Measurements from ENCODE around the gene EFNA3. TPM values are rescaled to one million over a fixed set of nuclear protein-coding genes. Genes with fewer than 3 reads are reported as not detected.

EFNA3 gene
- total and polyA plus RNA-seq, 9 of the 15 experiments (the other 6 are each of a cell fraction or from before 2014, with no cell fraction given) = 0.59 to 7.9 (median 4.7) TPM

Small RNA genes lying within 50 kb of the gene (small RNA-seq; reads per million reads assigned to genes)
- gene RF00019 = not detected

Other genes with a start within 250 kb of the EFNA3 start
Only the 7 nearest of the 27 such genes appear.
- gene DCST2, start 45.1 kb upstream of the EFNA3 start, total RNA-seq (2014; rRNA removed) = 0.12 TPM in 1 of 2 replicates, not detected in the other
- gene DCST2, start 45.1 kb upstream of the EFNA3 start, total RNA-seq (2014; rRNA removed; fragmentation: Illumina TruSeq; extraction: Trizol) = 0.11 TPM in 1 of 2 replicates, not detected in the other
- gene DCST2, start 45.1 kb upstream of the EFNA3 start, total RNA-seq (2015; rRNA removed; fragmentation: Illumina TruSeq; extraction: Trizol) = 0.11 TPM in 1 of 2 replicates, not detected in the other
- gene DCST2, start 45.1 kb upstream of the EFNA3 start, total RNA-seq (2021) = 0.09 and 0.40 TPM in 2 replicates
- gene DCST2, start 45.1 kb upstream of the EFNA3 start, polyA plus RNA-seq (2011; rRNA removed) = 0.49 and 1.1 TPM in 2 replicates
- gene DCST2, start 45.1 kb upstream of the EFNA3 start, polyA plus RNA-seq (2014; fragmentation: Illumina TruSeq; extraction: Trizol) = 0.10 TPM in 1 of 2 replicates, not detected in the other
- gene DCST2, start 45.1 kb upstream of the EFNA3 start, polyA plus RNA-seq (2014; fragmentation: Nextera tagmentation; extraction: Ambion mirVana) = not detected
- 0.22 and 0.37 TPM in 2 replicates for gene DCST2, start 45.1 kb upstream of the EFNA3 start, polyA plus RNA-seq (2014; rRNA removed)
- gene DCST1, start 45.0 kb upstream of the EFNA3 start, total RNA-seq (2014; rRNA removed) = not detected in 2 replicates
- not detected in 2 replicates for gene DCST1, start 45.0 kb upstream of the EFNA3 start, total RNA-seq (2014; rRNA removed; fragmentation: Illumina TruSeq; extraction: Trizol)
- gene DCST1, start 45.0 kb upstream of the EFNA3 start, total RNA-seq (2015; rRNA removed; fragmentation: Illumina TruSeq; extraction: Trizol) = not detected in 2 replicates
- gene DCST1, start 45.0 kb upstream of the EFNA3 start, total RNA-seq (2021) = not detected in 2 replicates
- not detected in 2 replicates for gene DCST1, start 45.0 kb upstream of the EFNA3 start, polyA plus RNA-seq (2011; rRNA removed)
- gene DCST1, start 45.0 kb upstream of the EFNA3 start, polyA plus RNA-seq (2014; fragmentation: Illumina TruSeq; extraction: Trizol) = not detected in 2 replicates
- not detected for gene DCST1, start 45.0 kb upstream of the EFNA3 start, polyA plus RNA-seq (2014; fragmentation: Nextera tagmentation; extraction: Ambion mirVana)
- gene DCST1, start 45.0 kb upstream of the EFNA3 start, polyA plus RNA-seq (2014; rRNA removed) = not detected in 2 replicates
- gene ADAM15, start 27.5 kb upstream of the EFNA3 start, total RNA-seq (2014; rRNA removed) = 35.9 and 61.0 TPM in 2 replicates
- gene ADAM15, start 27.5 kb upstream of the EFNA3 start, total RNA-seq (2014; rRNA removed; fragmentation: Illumina TruSeq; extraction: Trizol) = 10.1 and 15.2 TPM in 2 replicates
- 34.3 and 35.4 TPM in 2 replicates for gene ADAM15, start 27.5 kb upstream of the EFNA3 start, total RNA-seq (2015; rRNA removed; fragmentation: Illumina TruSeq; extraction: Trizol)
- gene ADAM15, start 27.5 kb upstream of the EFNA3 start, total RNA-seq (2021) = 67.8 and 72.3 TPM in 2 replicates
- gene ADAM15, start 27.5 kb upstream of the EFNA3 start, polyA plus RNA-seq (2011; rRNA removed) = 29.8 and 54.7 TPM in 2 replicates
- 32.8 and 39.7 TPM in 2 replicates for gene ADAM15, start 27.5 kb upstream of the EFNA3 start, polyA plus RNA-seq (2014; fragmentation: Illumina TruSeq; extraction: Trizol)
- 1 to 10 TPM in 1 of 2 experiments, under 1 TPM in 1; 0.69 to 2.6 TPM for gene ADAM15, start 27.5 kb upstream of the EFNA3 start, polyA plus RNA-seq (2014; fragmentation: Nextera tagmentation; extraction: Ambion mirVana)
- gene ADAM15, start 27.5 kb upstream of the EFNA3 start, polyA plus RNA-seq (2014; rRNA removed) = 53.2 and 66.2 TPM in 2 replicates
- 7.4 and 10.6 TPM in 2 replicates for gene EFNA4, start 15.1 kb upstream of the EFNA3 start, total RNA-seq (2014; rRNA removed)
- 2.0 and 2.9 TPM in 2 replicates for gene EFNA4, start 15.1 kb upstream of the EFNA3 start, total RNA-seq (2014; rRNA removed; fragmentation: Illumina TruSeq; extraction: Trizol)
- 5.7 and 5.9 TPM in 2 replicates for gene EFNA4, start 15.1 kb upstream of the EFNA3 start, total RNA-seq (2015; rRNA removed; fragmentation: Illumina TruSeq; extraction: Trizol)
- gene EFNA4, start 15.1 kb upstream of the EFNA3 start, total RNA-seq (2021) = 4.7 and 6.1 TPM in 2 replicates
- gene EFNA4, start 15.1 kb upstream of the EFNA3 start, polyA plus RNA-seq (2011; rRNA removed) = 6.5 and 10.2 TPM in 2 replicates
- gene EFNA4, start 15.1 kb upstream of the EFNA3 start, polyA plus RNA-seq (2014; fragmentation: Illumina TruSeq; extraction: Trizol) = 6.1 and 6.2 TPM in 2 replicates
- gene EFNA4, start 15.1 kb upstream of the EFNA3 start, polyA plus RNA-seq (2014; fragmentation: Nextera tagmentation; extraction: Ambion mirVana) = under 1 TPM; 0.68 to 0.89 TPM
- 5.9 and 6.5 TPM in 2 replicates for gene EFNA4, start 15.1 kb upstream of the EFNA3 start, polyA plus RNA-seq (2014; rRNA removed)
- 2.5 and 2.6 TPM in 2 replicates for gene EFNA1, start 49.0 kb downstream of the EFNA3 start, total RNA-seq (2014; rRNA removed)
- 1.9 and 2.1 TPM in 2 replicates for gene EFNA1, start 49.0 kb downstream of the EFNA3 start, total RNA-seq (2014; rRNA removed; fragmentation: Illumina TruSeq; extraction: Trizol)
- gene EFNA1, start 49.0 kb downstream of the EFNA3 start, total RNA-seq (2015; rRNA removed; fragmentation: Illumina TruSeq; extraction: Trizol) = 3.3 and 3.7 TPM in 2 replicates
- gene EFNA1, start 49.0 kb downstream of the EFNA3 start, total RNA-seq (2021) = 2.6 and 2.7 TPM in 2 replicates
- gene EFNA1, start 49.0 kb downstream of the EFNA3 start, polyA plus RNA-seq (2011; rRNA removed) = 9.3 and 14.1 TPM in 2 replicates
- gene EFNA1, start 49.0 kb downstream of the EFNA3 start, polyA plus RNA-seq (2014; fragmentation: Illumina TruSeq; extraction: Trizol) = 3.0 and 3.5 TPM in 2 replicates
- gene EFNA1, start 49.0 kb downstream of the EFNA3 start, polyA plus RNA-seq (2014; fragmentation: Nextera tagmentation; extraction: Ambion mirVana) = 1 to 10 TPM; 3.7 TPM
- gene EFNA1, start 49.0 kb downstream of the EFNA3 start, polyA plus RNA-seq (2014; rRNA removed) = 2.8 and 5.3 TPM in 2 replicates
- 59.2 and 68.1 TPM in 2 replicates for gene SLC50A1, start 57.0 kb downstream of the EFNA3 start, total RNA-seq (2014; rRNA removed)
- 52.2 and 58.7 TPM in 2 replicates for gene SLC50A1, start 57.0 kb downstream of the EFNA3 start, total RNA-seq (2014; rRNA removed; fragmentation: Illumina TruSeq; extraction: Trizol)
- 62.7 and 64.0 TPM in 2 replicates for gene SLC50A1, start 57.0 kb downstream of the EFNA3 start, total RNA-seq (2015; rRNA removed; fragmentation: Illumina TruSeq; extraction: Trizol)
- gene SLC50A1, start 57.0 kb downstream of the EFNA3 start, total RNA-seq (2021) = 46.5 and 50.0 TPM in 2 replicates
- 88.3 and 91.9 TPM in 2 replicates for gene SLC50A1, start 57.0 kb downstream of the EFNA3 start, polyA plus RNA-seq (2011; rRNA removed)
- 86.2 and 96.6 TPM in 2 replicates for gene SLC50A1, start 57.0 kb downstream of the EFNA3 start, polyA plus RNA-seq (2014; fragmentation: Illumina TruSeq; extraction: Trizol)
- gene SLC50A1, start 57.0 kb downstream of the EFNA3 start, polyA plus RNA-seq (2014; fragmentation: Nextera tagmentation; extraction: Ambion mirVana) = 100 to 1,000 TPM; 103 to 132 TPM
- 91.7 and 99.4 TPM in 2 replicates for gene SLC50A1, start 57.0 kb downstream of the EFNA3 start, polyA plus RNA-seq (2014; rRNA removed)
- gene DPM3, start 61.7 kb downstream of the EFNA3 start, total RNA-seq (2014; rRNA removed) = 41.3 and 45.1 TPM in 2 replicates
- 1.8 and 3.7 TPM in 2 replicates for gene DPM3, start 61.7 kb downstream of the EFNA3 start, total RNA-seq (2014; rRNA removed; fragmentation: Illumina TruSeq; extraction: Trizol)
- gene DPM3, start 61.7 kb downstream of the EFNA3 start, total RNA-seq (2015; rRNA removed; fragmentation: Illumina TruSeq; extraction: Trizol) = 34.2 and 40.0 TPM in 2 replicates
- 92.1 and 94.2 TPM in 2 replicates for gene DPM3, start 61.7 kb downstream of the EFNA3 start, total RNA-seq (2021)
- 27.1 and 62.3 TPM in 2 replicates for gene DPM3, start 61.7 kb downstream of the EFNA3 start, polyA plus RNA-seq (2011; rRNA removed)
- 8.6 and 59.7 TPM in 2 replicates for gene DPM3, start 61.7 kb downstream of the EFNA3 start, polyA plus RNA-seq (2014; fragmentation: Illumina TruSeq; extraction: Trizol)
- 10 to 100 TPM; 12.6 to 36.4 TPM for gene DPM3, start 61.7 kb downstream of the EFNA3 start, polyA plus RNA-seq (2014; fragmentation: Nextera tagmentation; extraction: Ambion mirVana)
- 120 and 141 TPM in 2 replicates for gene DPM3, start 61.7 kb downstream of the EFNA3 start, polyA plus RNA-seq (2014; rRNA removed)